ENCODE results near the gene UGGT1. TPM values are rescaled to one million over a fixed set of nuclear protein-coding genes. Genes with fewer than 3 reads are reported as not detected.

The UGGT1 gene
- total and polyA plus RNA-seq, 2 donors (not counting 3 experiments of a cell fraction or from before 2014, with no cell fraction given): 27.6 to 83.2 TPM

- BruUV-seq (replicated peaks): no TSS peak
- H3K27me3 ChIP-seq (ENCODE audit: control insufficient read depth in 2 of 2, insufficient read depth in 2 of 2, low read length in 2 of 2): no peaks in the 10 kb centered on the region
- TF ChIP-seq MAX (IDR thresholded peaks at IDR 0.05; ENCODE audit: insufficient read depth, insufficient read length) (no peak), GATA2 (IDR thresholded peaks at IDR 0.05; ENCODE audit: insufficient read depth, insufficient read length, low read depth, low read length) (no peak), EZH2 (IDR thresholded peaks at IDR 0.05; ENCODE audit: borderline replicate concordance, low read depth, low read length, severe bottlenecking) (no peak), CTCF (IDR thresholded peaks at IDR 0.05; ENCODE audit: extremely low read depth in 1 of 2, insufficient read depth in 1 of 2, low read depth in 1 of 2, low read length in 2 of 2) (no peak), POLR2AphosphoS5 (IDR thresholded peaks at IDR 0.05; ENCODE audit: insufficient read depth, low read depth, low read length) (no peak), POLR2A (IDR thresholded peaks at IDR 0.05; ENCODE audit: low read depth, low read length) (no peak), JUN (IDR thresholded peaks at IDR 0.05; ENCODE audit: borderline replicate concordance, insufficient read depth, insufficient read length, low read depth) (no peak), MYC (IDR thresholded peaks at IDR 0.05; ENCODE audit: low read depth, low read length) (no peak), FOS (IDR thresholded peaks at IDR 0.05; ENCODE audit: borderline replicate concordance, insufficient read depth, low read length) (no peak)
- H3K9me1 ChIP-seq (replicated peaks; ENCODE audit: control insufficient read depth, extremely low read depth, insufficient read depth, low read length): no peaks in the 10 kb centered on the region
- no peak overlapping the region for H3K4me2 ChIP-seq (ENCODE audit: insufficient read depth, low read length)
- POLR2A ChIA-PET: interaction anchor here (1.1 kb wide), 1 partner anchor 22 kb away, joined by 6 read pairs; no protein-coding TSS in a partner anchor
- CTCF ChIA-PET: interaction anchor here (1.4 to 1.6 kb wide), 2 partner anchors 10 to 22 kb away, joined by 3 to 7 read pairs; no protein-coding TSS in a partner anchor
- intact Hi-C loops (cut with micrococcal nuclease) (no loop called here), dilution Hi-C loops (cut with MboI; ENCODE audit: extremely low pct_ligation_motif_present, low sequenced_read_pairs) (no loop called here)
- no peak overlapping the region for H2AFZ ChIP-seq (ENCODE audit: low read depth, low read length)
- H3K36me3 ChIP-seq (ENCODE audit: control insufficient read depth in 2 of 2, extremely low read depth in 1 of 2, insufficient read depth in 2 of 2, low read length in 2 of 2): no peaks in the 10 kb centered on the region
- no peak overlapping the region for H3K27ac ChIP-seq (ENCODE audit: insufficient read depth, low read depth, low read length)
- H4K20me1 ChIP-seq (replicated peaks; ENCODE audit: control insufficient read depth, extremely low read depth, insufficient read depth, low read length): no peaks in the 10 kb centered on the region
- no peaks in the 10 kb centered on the region for H3K4me1 ChIP-seq (ENCODE audit: control insufficient read depth, extremely low read depth, insufficient read depth, low read length)
- H3K79me2 ChIP-seq (ENCODE audit: control insufficient read depth, insufficient read depth, low read length): no peaks in the 10 kb centered on the region
- DNase-seq (ENCODE audit: low read depth, low spot score) (no peak), FAIRE-seq (no peak)
- H3K9ac ChIP-seq (replicated peaks; ENCODE audit: extremely low read depth, insufficient read depth, low read length): no peak overlapping the region
- no peak overlapping the region for H3K4me3 ChIP-seq (replicated peaks in 1 of 3; ENCODE audit: insufficient read depth in 1 of 3, low read depth in 1 of 3, low read length in 3 of 3)
- H3K9me3 ChIP-seq (replicated peaks; ENCODE audit: control insufficient read depth, insufficient read depth, low read length): no peaks in the 10 kb centered on the region
These were observed 49.4 kb upstream of the UGGT1 start for GRCh38 chr2:128041561-128041960.

Measured in endothelial cell of umbilical vein (primary cell).